Measurements from ENCODE around the gene CSH2. TPM values are rescaled to one million over a fixed set of nuclear protein-coding genes. Genes with fewer than 3 reads are reported as not detected.
"Not testable (repeated sequence)": the region's sequence is repeated elsewhere in the genome, so short reads cannot be mapped to it uniquely, and the experiment has no call there.

CSH2 gene
- total and polyA plus RNA-seq, 12 donors, result not detected

DNA sequence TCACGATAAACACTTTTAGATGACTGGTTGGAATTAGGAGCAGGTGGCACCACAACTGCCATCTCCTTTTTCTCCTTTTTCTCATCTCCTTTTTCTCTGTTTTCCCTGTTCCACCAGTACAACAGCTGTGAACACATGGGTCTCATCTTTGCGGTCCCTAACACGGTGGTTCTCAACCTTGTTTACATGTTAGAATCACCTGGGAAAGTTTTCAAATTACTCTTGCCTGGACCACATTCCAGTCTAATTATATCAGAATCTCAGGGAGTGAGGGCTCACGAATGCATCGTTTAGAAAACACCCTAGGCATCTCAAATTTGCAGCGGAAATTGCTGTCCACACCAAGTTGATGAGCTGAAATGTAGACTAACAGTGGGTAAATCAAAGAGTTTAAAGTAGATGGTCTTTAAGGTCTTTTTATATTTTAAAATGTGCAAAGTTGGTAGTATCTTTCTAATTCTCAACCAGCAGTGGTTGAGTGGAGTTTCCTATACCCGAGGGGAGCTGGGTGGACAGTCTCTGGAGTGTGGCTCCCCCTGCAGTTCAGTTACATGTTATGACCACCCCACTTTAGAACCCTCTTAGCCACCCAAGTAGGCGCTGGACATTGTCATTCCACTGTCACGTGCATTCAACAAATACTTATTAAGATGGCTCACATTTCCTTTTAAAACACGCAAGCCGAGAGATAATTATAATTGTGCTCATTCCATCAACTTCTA lies 19.0 kb upstream of the CSH2 start:
- H3K27me3 ChIP-seq; H3K4me3 ChIP-seq; H3K4me1 ChIP-seq; H3K9me3 ChIP-seq; DNase-seq; ATAC-seq; H3K27ac ChIP-seq; intact Hi-C loops (cut with DNase I); H3K36me3 ChIP-seq: not testable (repeated sequence)
- TF ChIP-seq, protein P1, sequence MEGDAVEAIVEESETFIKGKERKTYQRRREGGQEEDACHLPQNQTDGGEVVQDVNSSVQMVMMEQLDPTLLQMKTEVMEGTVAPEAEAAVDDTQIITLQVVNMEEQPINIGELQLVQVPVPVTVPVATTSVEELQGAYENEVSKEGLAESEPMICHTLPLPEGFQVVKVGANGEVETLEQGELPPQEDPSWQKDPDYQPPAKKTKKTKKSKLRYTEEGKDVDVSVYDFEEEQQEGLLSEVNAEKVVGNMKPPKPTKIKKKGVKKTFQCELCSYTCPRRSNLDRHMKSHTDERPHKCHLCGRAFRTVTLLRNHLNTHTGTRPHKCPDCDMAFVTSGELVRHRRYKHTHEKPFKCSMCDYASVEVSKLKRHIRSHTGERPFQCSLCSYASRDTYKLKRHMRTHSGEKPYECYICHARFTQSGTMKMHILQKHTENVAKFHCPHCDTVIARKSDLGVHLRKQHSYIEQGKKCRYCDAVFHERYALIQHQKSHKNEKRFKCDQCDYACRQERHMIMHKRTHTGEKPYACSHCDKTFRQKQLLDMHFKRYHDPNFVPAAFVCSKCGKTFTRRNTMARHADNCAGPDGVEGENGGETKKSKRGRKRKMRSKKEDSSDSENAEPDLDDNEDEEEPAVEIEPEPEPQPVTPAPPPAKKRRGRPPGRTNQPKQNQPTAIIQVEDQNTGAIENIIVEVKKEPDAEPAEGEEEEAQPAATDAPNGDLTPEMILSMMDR (IDR thresholded peaks at IDR 0.05), result peak in 2 of 9 donors; percentile 11 to 21
- WGBS, 2 donors, result 52 to 59% methylated on average over 10 to 11 of the region's 11 CpGs

DNA sequence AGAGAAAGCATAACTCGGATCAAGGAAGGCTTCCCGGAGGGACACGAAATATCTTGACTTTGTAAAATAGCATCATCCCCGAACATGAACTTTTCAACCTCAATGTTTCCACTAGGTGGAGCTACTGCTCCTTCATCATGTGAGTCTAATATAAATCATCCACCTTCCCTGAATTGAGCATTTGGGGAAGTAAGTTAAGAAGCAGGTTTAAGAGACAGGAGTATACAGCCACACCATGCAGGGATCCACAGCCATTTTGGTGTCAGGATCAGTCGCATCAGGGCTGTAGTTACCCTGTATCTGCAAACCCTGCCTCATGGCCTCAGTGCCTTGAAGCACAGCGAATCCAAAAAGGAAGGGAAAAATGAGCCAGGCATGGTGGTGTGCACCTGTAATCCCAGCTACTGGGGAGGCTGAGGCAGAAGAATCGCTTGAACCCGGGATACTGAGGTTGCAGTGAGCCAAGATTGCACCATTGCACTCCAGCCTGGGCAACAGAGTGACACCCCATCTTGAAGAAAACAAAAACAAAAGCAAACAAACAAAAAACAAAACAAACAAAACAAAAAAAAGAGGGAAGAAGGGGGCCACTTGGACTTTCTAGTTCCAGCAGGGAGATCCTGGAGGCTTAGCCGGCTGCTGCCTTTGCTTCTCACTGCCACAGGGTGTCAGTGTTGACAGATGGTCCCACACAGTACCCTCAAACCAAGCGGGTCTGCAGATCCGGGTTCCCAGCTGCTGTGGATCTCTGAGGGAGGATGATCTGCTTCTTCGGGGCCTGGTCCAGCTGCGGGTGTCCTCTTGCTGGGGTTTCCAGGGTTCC lies 15.8 kb upstream of the CSH2 start:
- intact Hi-C loops (cut with DNase I); H3K4me3 ChIP-seq: not testable (repeated sequence)

DNA sequence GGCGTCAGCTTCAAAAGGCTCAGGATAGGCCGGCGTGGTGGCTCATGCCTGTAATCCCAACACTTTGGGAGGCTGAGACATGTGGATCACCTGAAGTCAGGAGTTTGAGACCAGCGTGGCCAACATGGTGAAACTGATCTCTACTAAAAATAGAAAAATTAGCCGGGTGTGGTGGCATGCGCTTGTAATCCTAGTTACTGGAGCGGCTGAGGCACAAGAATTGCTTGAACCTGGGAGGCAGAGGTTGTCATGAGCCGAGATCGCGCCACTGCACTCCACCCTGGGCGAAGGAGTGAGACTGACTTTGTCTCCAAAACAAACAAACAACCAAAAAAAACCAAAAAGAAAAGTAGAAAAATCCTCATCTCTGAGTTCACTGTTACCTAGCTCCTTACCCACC lies 11.6 kb upstream of the CSH2 start:
- H3K9me3 ChIP-seq; H3K4me1 ChIP-seq; DNase-seq; H3K36me3 ChIP-seq; intact Hi-C loops (cut with DNase I); ATAC-seq; H3K27ac ChIP-seq; H3K27me3 ChIP-seq; H3K4me3 ChIP-seq: not testable (repeated sequence)
- 85 to 88% methylated on average over 11 of the region's 11 CpGs for WGBS, 2 donors

More for the DNA sequence above, 15.8 kb upstream of the CSH2 start:
- not testable (repeated sequence) for H3K27ac ChIP-seq, H3K9me3 ChIP-seq, H3K27me3 ChIP-seq, H3K4me1 ChIP-seq, H3K36me3 ChIP-seq, DNase-seq
- WGBS, 2 donors, result 33 to 36% methylated on average over 13 of the region's 13 CpGs
- TF ChIP-seq, protein P1 (IDR thresholded peaks at IDR 0.05), result peak in 8 of 9 donors; percentile 4 to 56 (median 47)
- ATAC-seq, result peak in 5 of 8 donors; percentile 64 to 77 (median 74)

DNA sequence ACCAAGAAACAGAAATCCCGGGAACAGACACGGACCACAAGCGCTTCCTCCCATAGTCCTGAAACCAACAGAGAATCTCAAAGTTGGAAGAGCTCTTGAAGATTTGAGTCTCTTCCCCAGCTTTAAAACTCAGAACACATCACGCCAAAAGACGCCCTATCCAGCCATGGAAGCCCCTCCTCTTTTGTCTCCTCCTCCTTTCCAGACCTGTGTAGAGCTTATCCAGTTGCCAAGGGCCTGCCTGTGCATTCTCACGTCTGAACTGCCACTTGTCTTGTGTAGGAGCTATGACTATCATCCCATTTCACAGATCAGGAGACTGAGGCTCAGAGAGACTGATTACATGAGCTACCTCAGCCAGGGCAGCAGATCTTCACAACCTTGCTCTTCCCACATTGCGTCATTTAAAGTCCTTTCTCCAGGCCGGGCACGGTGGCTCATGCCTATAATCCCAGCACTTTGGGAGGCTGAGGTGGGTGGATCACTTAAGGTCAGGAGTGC lies 9.2 kb upstream of the CSH2 start:
- H3K9me3 ChIP-seq; ATAC-seq; H3K4me3 ChIP-seq; H3K4me1 ChIP-seq; DNase-seq; H3K36me3 ChIP-seq; H3K27me3 ChIP-seq; H3K27ac ChIP-seq; intact Hi-C loops (cut with DNase I): not testable (repeated sequence)
- 77 to 84% methylated on average over 9 of the region's 9 CpGs for WGBS, 2 donors

DNA sequence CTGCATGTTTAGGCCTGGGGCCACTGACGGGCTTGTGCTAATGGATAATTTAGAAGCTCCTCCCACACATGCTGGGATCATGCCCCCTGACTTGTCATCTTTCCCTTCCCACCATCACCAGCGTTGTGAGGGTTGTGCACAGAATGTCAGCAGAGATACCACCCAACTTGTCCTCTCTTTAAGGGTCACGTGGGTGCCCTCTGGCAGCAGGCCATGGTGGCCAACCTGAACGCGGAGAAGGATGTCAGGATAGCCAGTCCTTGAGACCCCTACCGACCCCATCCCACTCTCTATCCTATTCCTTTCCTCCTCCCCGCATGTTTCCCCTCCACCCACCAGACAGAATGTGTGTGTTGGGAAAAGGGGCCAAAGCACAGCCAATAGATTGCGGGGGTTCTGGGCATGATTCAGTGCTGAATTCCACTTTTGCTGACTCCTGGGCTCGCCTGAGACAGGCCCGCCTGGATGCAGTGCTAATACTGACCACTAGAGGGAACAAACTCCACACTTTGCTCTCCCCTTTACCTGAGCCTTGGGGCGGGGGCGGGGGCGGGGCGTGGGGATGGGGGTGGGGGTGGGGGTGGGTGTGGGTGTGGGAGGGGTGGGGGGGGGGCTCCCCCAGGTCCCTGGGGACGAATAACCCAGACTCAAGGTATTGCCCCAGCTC lies 8.6 kb upstream of the CSH2 start, which contains the start of gene GH2:
GH2 (minus strand) TSS at position 10 of the 667 bp plus-strand sequence. CDS start 143 bp downstream, outside the sequence.
- 34% methylated on average over 14 to 15 of the region's 15 CpGs for WGBS, 2 donors
- DNase-seq, result peak in 1 of 2 donors; percentile 24

More for the DNA sequence above, 8.6 kb upstream of the CSH2 start, which contains the start of gene GH2:
- intact Hi-C loops (cut with DNase I), result no loop called here
- TF ChIP-seq, protein P1 (IDR thresholded peaks at IDR 0.05), result peak in 8 of 9 donors; percentile 31 to 59 (median 53)
- Histone ChIP-seq H3K4me1 (peaks cover 0 to 7% (median 0%) of the 10 kb centered on the region in 9 donors), H3K4me3 (no peak within 1 kb of the TSS), H3K27me3 (peaks cover 0 to 3% (median 0%) of the 10 kb centered on the region in 7 donors), H3K9me3 (no peaks in the 10 kb centered on the region), H3K27ac (no peak within 1 kb of the TSS), H3K36me3 (no peaks in the 10 kb centered on the region)
- ATAC-seq, result peak in 5 of 8 donors; percentile 63 to 78 (median 67)
